GM18499 (cell line): ENCODE results near the gene SLC39A3.

Experiments
- ATAC-seq: cut with Tn5 transposase; IDR thresholded peaks from one replicate; pipeline ENCODE4 v1.9.1; 2021; ENCODE audit warnings: moderate number of reproducible peaks; ENCODE audit not compliant: insufficient read depth, unreplicated experiment

Gene SLC39A3

GRCh38 chr19:2769218-2769617 lies 29.4 kb upstream of the SLC39A3 start:
- no peak for ATAC-seq

- no peak for ATAC-seq
These were observed 28.7 kb upstream of the SLC39A3 start for GRCh38 chr19:2768365-2769132.

DNA sequence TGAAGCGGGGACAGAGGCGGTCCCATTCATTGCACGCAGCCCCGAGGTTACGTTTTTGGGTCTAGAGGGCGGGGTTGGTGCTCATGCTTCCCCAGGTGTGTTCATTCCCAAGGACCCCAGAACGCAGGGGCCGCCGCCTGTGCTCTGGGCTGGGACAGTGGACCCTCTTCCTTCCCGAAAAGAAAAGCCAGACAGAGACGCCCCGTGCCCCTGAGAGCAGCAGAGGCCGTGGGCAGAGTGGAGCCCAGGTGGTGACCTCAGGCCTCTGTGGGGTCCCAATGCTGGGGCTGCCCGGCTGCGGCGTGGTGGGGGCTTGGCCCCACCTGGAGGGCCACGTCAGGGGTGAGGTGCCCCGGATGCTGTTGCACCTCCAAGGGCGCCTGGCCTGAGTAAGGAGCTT lies 27.9 kb upstream of the SLC39A3 start:
- no peak for ATAC-seq

DNA sequence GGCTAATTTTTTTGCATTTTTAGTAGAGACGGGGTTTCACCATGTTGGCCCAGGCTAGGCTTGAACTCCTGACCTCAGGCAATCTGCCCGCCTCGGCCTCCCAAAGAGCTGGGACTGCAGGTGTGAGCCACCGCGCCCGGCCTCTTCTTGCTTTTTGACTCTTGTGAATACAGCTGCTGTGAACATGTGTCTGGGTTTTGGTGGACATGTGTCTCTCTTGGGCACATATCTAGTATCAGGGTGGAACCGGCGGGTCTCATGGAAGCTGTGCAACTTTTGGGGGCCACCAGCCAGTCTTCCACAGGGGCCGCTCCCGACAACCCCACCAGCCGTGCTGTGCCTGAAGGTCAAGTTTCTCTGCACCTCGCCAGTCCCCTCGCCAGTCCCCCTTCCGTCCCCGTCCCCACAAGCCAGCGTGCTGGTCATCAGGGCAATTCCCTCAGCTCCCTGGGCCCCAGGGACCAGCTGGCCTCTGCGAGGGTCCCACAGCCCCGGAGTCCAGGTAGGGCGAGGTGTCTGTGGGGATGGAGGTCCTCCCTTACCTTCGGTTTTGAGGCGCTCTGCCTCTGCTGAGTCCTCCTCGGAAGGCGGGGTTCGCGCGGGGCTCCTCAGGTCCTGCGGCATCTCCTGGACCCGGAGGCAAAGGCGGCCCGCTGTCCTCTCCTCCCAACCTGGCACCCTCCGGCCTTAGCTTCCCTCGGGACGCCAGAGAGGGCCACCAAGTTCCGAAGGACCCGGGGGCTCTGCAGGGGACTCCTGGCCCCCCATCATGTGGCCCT lies 27.0 kb upstream of the SLC39A3 start:
- no peak for ATAC-seq

DNA sequence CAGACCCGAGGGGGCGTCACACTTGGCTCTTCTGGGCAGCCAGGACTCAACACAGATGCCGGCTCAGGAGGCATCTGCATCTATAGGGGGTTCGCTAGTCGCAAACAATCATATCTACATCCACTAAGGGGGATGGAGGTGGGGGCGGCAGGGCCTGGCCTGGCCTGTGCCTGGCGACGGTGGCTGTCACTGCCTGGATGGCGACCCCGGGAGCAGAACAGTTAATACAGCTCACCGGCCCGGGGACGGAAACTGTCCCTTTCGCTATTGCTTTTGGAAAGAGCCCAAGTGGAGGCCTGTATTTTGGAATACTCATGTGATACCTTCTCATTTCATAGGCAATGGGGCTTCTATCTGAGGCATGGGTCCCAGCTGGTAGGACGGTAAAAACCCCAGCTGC lies 25.6 kb upstream of the SLC39A3 start:
- no peak for ATAC-seq

GRCh38 chr19:2764945-2765344 lies 25.1 kb upstream of the SLC39A3 start:
- no peak for ATAC-seq

- ATAC-seq = no peak
These were observed 23.9 kb upstream of the SLC39A3 start for GRCh38 chr19:2763687-2764086.

DNA sequence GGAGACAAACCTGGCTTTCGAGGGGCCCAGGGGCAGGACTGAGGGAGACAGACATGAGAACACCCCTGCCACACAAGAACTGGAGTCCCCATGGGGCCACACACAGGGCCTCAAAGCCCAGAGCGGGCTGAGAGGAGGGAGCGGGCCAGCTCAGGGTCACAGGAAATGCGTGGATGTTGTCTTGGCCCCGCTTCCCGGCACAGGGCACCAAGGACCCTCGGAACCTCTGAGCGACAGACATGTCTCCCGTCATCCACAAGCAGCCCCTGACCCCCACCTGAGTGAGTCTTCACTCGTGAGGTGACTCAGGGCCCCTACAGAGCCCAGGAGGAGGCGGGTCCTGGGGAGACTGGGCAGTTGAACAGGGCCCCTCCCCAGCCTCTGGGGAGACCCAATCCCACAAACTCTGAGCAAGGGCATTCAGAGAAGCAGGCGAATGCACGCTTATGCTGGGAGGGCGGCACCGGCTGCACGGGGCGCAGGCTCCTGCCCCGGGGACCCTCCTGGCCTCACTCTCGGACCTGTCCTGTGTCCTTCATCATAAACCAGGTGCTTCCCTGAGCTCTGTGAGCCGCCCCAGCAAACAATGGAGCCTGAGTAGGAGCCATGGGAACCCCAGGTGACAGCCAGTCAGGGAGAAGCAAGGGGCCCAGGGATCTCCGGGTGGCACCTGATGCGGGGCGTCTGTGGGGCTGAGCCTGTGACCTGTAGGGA lies 23.1 kb upstream of the SLC39A3 start:
- no peak for ATAC-seq

DNA sequence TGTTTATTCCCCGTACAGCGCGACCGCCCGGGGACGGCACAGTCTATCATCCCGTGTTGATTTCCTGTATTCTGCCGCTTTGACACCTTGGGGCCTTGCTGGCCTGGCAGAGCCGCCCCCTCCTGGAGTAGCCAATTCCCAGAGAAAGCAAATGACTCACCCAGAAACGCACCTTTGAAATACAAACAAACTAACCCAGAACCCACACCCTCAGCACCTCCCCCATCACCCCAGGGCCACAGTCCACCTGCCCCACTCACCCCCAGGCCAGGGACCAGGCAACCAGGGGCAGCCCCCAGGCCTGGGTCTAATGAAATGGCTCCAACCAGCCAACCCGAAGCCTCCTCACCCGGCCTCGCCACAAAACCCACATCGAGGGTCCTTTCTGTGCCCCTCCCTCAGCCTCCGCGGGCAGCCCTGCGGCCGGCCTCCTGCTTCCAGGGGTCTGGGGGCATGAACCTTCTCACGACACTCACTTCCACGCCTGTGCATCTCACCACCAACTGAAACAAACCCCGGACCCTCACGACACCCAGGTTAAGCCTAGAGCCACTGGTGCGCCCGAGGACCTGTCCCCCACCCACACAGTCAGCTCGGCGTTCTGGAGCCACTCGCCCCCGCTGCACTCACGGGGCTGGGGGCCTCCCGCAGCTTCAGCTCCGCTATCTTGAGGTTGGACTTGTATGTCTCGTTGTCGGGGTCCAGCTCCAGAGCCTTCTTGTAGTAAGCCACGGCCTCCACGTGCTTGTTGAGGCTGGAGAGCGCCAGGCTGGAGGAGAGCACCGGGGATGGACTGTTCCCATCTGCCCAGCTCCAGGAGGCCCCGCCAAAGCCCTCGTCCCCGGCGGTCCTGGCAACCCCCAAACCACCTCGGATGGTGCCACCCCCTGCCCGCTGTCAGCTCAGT lies 22.3 kb upstream of the SLC39A3 start:
- ATAC-seq = no peak

DNA sequence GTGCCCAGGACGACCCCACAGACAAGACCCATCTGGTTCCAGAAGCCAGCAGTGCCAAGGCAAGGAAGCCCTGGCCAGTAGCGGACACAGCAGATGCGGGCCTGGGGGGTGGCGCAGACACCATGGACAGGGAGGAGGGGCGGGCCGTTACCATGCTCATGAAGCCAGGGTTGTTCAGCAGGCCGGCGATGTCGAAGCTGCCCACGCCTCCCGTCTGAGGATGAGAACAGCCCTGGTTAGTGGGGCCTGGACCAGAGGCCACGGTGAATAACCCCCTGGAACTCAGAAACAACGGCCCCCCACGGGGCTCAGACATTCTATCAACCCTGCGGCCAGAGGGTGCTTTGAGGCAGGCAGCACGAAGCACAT lies 21.5 kb upstream of the SLC39A3 start:
- ATAC-seq = no peak

GRCh38 chr19:2759965-2760364 lies 20.1 kb upstream of the SLC39A3 start:
- ATAC-seq = no peak

- ATAC-seq = no peak
These were observed 19.5 kb upstream of the SLC39A3 start for GRCh38 chr19:2759362-2759761.

GRCh38 chr19:2758601-2759313 lies 18.9 kb upstream of the SLC39A3 start:
- no peak for ATAC-seq

GRCh38 chr19:2756921-2757881 lies 17.4 kb upstream of the SLC39A3 start:
- ATAC-seq = no peak

DNA sequence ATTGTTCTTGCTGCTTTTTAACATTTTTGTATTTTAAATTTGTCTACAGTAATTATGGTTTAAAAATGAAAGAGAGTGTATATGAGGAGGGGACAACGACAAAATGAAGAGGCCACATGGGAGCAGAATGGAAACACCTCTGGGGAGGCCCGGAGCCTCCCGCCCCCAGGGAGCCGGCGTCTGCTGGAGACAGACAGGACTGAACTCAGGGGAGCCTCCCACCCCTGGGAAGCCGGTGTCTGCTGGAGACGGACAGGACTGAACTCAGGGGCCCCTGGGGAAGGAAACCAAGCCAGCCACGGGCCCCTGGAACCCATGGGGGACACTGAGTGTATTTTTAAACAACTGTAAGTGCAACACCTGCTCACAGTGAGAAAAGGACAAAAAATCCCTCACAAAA lies 16.7 kb upstream of the SLC39A3 start:
- ATAC-seq = no peak

DNA sequence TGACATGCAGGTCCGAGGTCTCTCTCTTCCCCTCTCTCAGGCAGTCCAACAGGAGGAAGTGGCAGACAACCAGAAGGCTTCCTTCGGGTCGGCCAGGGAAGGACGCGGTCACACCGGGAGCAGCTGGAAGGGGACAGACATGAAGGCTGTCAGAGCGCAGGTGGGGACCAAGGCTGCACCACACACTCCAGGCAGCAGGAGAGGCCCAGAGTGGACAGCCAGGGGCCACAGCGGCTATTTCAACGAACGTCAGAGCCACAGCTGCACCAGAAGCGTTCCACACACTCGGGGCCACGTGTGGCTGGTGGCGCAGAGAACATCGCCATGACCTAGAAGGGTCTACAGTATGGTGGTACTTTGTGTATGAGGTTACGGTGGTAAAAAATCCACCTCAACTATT lies 16.0 kb upstream of the SLC39A3 start:
- ATAC-seq = no peak

DNA sequence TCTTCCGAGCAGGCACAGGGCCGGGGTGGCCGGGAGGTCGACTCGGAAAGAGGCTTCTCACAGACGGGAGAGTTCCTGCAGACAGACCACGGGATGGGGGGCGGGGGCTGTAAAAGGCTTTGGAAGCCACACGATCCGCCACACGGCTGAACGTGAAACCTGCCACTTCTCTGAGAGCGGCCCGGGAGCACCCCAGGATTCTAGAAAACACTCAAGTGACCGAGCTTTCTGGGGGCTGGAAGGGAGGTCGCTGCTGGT lies 15.6 kb upstream of the SLC39A3 start:
- ATAC-seq = no peak

DNA sequence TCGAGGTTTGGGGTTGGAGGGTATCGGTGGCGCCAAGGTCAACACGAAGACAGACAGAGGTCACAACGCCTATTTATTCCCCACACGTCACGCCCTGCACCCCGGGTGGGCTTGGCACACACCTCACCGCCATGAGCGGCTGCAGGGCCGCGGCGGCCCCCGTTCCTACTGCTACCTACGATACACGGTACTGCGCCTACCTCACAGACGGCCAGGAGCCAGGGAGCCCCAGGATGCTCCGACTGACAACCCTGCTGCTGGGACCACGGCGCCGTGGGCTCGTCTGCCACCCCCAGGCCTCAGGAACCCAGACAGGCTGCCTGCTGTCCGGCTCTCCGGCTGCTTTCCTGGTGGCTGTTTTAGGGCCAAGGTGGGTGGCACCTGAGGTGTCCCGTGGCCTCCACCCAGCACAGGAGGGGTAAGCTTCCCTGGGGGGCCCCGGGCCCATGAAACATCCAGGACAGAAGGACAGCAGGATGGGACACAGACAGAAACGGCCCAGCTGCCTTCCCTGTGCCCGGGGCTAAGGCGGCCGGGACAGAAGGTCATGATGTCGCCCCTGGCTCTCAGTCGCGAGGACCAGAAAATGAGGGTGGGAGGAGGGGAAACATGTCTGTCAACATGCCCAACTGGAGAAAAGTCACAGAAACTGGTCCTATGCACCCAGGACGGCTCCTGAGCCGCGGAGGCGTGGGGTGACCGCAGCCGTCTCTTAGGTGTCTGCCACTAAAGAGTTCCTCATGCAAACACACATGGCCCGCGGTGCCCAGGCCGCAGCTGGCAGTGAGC lies 15.0 kb upstream of the SLC39A3 start:
- no peak for ATAC-seq
